CD4-positive, alpha-beta T cell treated with Interleukin-6 for 4 hours (primary cell): ENCODE data around the gene PCDHB11.
"Not testable (repeated sequence)": the region's sequence is repeated elsewhere in the genome, so short reads cannot be mapped to it uniquely, and the experiment has no call there.

Experiments used
- DNase-seq: peaks from one replicate; pipeline ENCODE4 v3.0.0-alpha.2; 2020; ENCODE audit warnings: mixed read lengths

Gene PCDHB11

GRCh38 chr5:141188682-141189081 is 10.7 kb upstream of the PCDHB11 start:
- DNase-seq: not testable (repeated sequence)

DNA sequence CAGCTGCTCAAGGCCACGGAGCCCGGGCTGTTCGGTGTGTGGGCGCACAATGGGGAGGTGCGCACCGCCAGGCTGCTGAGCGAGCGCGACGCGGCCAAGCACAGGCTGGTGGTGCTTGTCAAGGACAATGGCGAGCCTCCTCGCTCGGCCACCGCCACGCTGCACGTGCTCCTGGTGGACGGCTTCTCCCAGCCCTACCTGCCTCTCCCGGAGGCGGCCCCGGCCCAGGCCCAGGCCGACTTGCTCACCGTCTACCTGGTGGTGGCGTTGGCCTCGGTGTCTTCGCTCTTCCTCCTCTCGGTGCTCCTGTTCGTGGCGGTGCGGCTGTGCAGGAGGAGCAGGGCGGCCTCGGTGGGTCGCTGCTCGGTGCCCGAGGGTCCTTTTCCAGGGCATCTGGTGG is 10.3 kb upstream of the PCDHB11 start:
- not testable (repeated sequence) for DNase-seq

- DNase-seq: peak; percentile 13
These were observed 7.2 kb upstream of the PCDHB11 start, which contains the start of gene PCDHB10 for GRCh38 chr5:141192110-141192725. Gene PCDHB10 (plus strand): TSS chr5:141192353. CDS start chr5:141192553, 200 bp downstream.

- DNase-seq: not testable (repeated sequence)
These were observed 5.1 kb upstream of the PCDHB11 start for GRCh38 chr5:141194332-141194731.

- DNase-seq: no peak
These were observed 3.1 kb upstream of the PCDHB11 start for GRCh38 chr5:141196363-141196762.

GRCh38 chr5:141201126-141201525 is 1.7 kb downstream of the PCDHB11 start:
- not testable (repeated sequence) for DNase-seq

- not testable (repeated sequence) for DNase-seq
These were observed 2.2 kb downstream of the PCDHB11 start for GRCh38 chr5:141201646-141202045.

DNA sequence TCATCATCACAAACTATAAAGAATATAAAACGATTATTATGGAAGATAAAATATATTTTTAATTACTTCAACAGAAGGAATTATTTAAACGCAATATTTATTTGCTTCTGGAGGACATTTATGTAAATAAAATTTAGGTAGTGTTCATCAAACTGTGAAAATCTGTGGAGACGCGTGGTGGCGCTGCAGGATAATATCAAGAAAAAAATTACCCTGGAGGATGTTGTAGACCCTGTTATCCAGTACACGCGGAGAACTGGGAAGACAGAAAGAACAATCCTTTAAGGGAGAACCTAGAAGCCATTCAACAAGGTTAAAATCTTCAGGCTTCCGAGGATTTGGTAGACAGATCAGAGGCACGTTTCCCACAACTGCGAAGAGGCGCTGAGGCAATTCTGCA is 9.1 kb downstream of the PCDHB11 start, which contains the start of gene PCDHB12:
Gene PCDHB12 (plus strand): TSS at position 242 of the 400 bp plus-strand sequence. CDS start 189 bp downstream, outside the sequence.
- no peak for DNase-seq

GRCh38 chr5:141210281-141210680 is 10.9 kb downstream of the PCDHB11 start:
- DNase-seq: not testable (repeated sequence)

- DNase-seq: not testable (repeated sequence)
These were observed 11.4 kb downstream of the PCDHB11 start for GRCh38 chr5:141210849-141211248.

DNA sequence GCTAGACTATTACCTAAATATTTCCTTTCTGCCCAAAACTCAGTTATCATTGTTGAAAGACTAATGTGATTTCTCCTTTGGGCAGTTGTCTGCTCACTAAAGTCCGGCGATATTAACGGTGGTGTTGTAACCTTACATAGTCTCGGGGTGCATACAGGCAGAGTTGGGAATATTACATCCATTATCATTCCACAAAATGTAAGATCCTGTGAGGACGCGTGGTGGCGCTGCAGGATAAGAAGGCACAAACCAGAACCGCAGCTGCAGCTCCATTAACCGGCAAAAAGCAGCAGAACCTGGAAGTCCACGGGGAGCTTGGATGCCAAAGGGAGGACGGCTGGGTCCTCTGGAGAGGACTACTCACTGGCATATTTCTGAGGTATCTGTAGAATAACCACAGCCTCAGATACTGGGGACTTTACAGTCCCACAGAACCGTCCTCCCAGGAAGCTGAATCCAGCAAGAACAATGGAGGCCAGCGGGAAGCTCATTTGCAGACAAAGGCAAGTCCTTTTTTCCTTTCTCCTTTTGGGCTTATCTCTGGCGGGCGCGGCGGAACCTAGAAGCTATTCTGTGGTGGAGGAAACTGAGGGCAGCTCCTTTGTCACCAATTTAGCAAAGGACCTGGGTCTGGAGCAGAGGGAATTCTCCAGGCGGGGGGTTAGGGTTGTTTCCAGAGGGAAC is 14.4 kb downstream of the PCDHB11 start, which contains the start of gene PCDHB13:
Gene PCDHB13 (plus strand): TSS at position 264 of the 684 bp plus-strand sequence. CDS start 205 bp downstream, at position 469.
- peak; percentile 34 for DNase-seq

DNA sequence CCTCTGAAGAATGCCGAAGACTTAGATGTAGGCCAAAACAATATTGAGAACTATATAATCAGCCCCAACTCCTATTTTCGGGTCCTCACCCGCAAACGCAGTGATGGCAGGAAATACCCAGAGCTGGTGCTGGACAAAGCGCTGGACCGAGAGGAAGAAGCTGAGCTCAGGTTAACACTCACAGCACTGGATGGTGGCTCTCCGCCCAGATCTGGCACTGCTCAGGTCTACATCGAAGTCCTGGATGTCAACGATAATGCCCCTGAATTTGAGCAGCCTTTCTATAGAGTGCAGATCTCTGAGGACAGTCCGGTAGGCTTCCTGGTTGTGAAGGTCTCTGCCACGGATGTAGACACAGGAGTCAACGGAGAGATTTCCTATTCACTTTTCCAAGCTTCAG is 15.2 kb downstream of the PCDHB11 start:
- not testable (repeated sequence) for DNase-seq

DNA sequence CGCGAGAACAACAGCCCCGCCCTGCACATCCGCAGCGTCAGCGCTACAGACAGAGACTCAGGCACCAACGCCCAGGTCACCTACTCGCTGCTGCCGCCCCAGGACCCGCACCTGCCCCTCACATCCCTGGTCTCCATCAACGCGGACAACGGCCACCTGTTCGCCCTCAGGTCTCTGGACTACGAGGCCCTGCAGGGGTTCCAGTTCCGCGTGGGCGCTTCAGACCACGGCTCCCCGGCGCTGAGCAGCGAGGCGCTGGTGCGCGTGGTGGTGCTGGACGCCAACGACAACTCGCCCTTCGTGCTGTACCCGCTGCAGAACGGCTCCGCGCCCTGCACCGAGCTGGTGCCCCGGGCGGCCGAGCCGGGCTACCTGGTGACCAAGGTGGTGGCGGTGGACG is 16.1 kb downstream of the PCDHB11 start:
- not testable (repeated sequence) for DNase-seq

DNA sequence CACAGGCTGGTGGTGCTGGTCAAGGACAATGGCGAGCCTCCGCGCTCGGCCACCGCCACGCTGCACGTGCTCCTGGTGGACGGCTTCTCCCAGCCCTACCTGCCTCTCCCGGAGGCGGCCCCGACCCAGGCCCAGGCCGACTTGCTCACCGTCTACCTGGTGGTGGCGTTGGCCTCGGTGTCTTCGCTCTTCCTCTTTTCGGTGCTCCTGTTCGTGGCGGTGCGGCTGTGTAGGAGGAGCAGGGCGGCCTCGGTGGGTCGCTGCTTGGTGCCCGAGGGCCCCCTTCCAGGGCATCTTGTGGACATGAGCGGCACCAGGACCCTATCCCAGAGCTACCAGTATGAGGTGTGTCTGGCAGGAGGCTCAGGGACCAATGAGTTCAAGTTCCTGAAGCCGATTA is 16.6 kb downstream of the PCDHB11 start:
- not testable (repeated sequence) for DNase-seq

DNA sequence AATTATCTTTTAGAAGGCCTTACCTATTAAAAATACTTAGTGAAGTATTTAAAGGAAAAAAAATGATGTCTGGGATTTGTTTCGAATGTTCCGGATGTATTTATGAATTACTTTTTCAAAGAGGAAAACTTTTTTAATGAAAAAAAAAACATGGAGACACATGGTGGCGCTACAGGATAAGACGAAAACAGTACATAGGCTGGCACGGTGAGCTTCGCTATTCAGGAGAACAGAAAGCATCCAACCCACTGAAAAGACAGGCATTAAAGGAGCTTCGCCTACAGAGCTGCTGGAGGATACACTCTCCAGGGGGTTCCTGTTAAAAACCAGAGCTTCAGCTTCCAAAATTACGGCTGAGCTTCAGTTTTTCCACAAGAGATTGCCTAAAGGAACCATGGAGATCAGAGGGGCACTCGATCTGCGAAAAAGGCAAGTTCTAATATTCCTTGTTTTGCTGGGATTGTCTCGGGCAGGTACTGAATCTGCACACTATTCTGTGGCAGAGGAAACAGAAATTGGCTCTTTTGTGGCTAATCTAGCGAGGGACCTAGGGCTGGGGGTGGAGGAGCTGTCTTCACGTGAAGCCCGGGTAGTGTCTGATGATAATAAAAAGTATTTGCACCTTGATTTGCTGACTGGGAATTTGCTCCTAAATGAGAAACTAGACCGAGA is 23.8 kb downstream of the PCDHB11 start, which contains the start of gene PCDHB14:
Gene PCDHB14 (plus strand): TSS at position 232 of the 672 bp plus-strand sequence. CDS start 163 bp downstream, at position 395.
- no peak for DNase-seq

- not testable (repeated sequence) for DNase-seq
These were observed 25.4 kb downstream of the PCDHB11 start for GRCh38 chr5:141224844-141225243.

DNA sequence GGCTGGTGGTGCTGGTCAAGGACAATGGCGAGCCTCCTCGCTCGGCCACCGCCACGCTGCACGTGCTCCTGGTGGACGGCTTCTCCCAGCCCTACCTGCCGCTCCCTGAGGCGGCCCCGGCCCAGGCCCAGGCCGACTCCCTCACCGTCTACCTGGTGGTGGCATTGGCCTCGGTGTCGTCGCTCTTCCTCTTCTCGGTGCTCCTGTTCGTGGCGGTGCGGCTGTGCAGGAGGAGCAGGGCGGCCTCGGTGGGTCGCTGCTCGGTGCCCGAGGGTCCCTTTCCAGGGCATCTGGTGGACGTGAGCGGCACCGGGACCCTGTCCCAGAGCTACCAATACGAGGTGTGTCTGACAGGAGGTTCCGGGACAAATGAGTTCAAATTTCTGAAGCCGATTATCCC is 26.0 kb downstream of the PCDHB11 start:
- not testable (repeated sequence) for DNase-seq

DNA sequence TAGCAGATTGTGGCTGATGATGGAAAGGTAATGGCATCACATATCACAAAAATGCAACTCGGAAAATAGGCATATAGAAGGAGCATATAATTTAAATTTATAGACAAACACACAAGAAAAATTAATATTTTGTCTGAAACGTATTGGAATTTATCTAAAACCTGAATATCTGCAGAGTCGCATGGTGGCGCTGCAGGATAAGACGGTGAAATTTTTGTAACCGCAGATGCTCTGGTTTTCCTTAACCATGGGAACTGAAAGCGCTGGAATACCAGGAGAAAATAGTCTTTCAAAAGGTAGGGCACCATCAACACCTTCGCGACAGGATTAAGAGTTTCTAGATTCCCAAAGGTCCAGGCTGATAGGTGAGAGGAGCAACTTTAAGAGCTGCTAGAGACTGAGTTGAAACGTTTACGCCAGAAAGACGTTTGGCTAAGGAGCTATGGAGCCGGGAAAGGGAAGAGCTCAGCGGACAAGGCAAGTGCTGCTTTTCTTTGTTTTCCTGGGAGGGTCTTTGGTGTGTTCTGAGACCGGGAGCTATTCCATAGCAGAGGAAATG is 34.8 kb downstream of the PCDHB11 start:
- no peak for DNase-seq

GRCh38 chr5:141235922-141236321 is 36.5 kb downstream of the PCDHB11 start:
- DNase-seq: not testable (repeated sequence)

DNA sequence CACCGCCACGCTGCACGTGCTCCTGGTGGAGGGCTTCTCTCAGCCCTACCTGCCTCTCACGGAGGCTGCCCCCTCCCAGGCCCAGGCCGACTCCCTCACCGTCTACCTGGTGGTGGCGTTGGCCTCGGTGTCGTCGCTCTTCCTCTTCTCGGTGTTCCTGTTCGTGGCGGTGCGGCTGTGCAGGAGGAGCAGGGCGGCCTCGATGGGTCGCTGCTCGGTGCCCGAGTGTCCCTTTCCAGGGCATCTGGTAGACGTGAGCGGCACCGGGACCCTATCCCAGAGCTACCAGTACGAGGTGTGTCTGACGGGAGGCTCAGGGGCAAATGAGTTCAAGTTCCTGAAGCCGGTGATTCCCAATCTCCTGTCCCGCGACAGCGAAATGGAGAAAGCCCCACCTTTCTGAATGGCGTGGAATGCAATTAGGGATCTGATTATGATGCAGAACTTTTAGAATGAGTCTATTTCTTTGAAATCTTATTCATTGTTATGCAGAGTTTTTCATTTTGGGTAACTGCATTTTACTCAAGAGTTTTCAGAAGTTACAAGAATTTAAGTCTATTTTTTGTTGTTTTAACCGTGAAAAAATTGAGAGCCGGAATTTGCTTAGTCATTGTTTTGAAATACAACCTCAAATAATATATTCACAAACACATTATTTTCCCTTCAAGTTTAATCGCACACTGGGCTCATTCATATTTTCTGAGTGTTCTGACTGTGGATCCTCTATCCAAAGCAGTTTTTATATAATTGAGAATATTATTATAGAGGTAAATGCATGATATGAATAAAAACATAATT is 37.3 kb downstream of the PCDHB11 start:
- no peak for DNase-seq

DNA sequence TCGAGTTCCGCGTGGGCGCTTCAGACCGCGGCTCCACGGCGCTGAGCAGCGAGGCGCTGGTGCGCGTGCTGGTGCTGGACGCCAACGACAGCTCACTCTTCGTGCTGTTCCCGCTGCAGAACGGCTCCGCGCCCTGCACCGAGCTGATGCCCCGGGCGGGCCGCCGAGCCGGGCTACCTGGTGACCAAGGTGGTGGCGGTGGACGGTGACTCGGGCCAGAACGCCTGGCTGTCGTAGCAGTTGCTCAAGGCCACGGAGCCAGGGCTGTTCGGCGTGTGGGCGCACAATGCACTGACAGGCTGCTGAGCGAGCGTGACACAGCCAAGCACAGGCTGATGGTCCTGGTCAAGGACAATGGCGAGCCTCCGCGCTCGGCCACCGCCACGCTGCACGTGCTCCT is 42.1 kb downstream of the PCDHB11 start:
- DNase-seq: no peak

- DNase-seq: peak; percentile 14
These were observed 45.9 kb downstream of the PCDHB11 start, which contains the start of gene PCDHB15 for GRCh38 chr5:141245250-141245717. Gene PCDHB15 (plus strand): TSS chr5:141245395. CDS start chr5:141245579, 184 bp downstream.
